OCI-LY3 (cell line): ENCODE measurements around the gene TMEM167A.
A peak's percentile ranks its signal among the peaks of the same experiment; 100 is the strongest.
"Not testable (repeated sequence)": the region's sequence is repeated elsewhere in the genome, so short reads cannot be mapped to it uniquely, and the experiment has no call there.

ENCODE experiments used
- H2AFZ ChIP-seq: fragments of 200-600, 300-600 bp; shearing (Covaris generic); 2 replicates; pipeline ENCODE4 v1.6.0; 2014; ENCODE audit warnings: antibody characterized with exemption, low read depth, low read length
- H3K27ac ChIP-seq: fragments of 200-600, 300-600 bp; sonication (generic); 2 replicates; pipeline ENCODE4 v1.5.1; 2014; ENCODE audit warnings: mild to moderate bottlenecking, low read length, moderate library complexity, mixed read lengths
- H3K27me3 ChIP-seq: fragments of 200-600, 300-600 bp; sonication (generic); 2 replicates; pipeline ENCODE4 v1.6.1; 2014; ENCODE audit warnings: low read depth, low read length, mixed read lengths
- H3K36me3 ChIP-seq: fragments of 200-600, 300-600 bp; sonication (generic); replicated peaks from 2 replicates; pipeline ENCODE3; 2014; ENCODE audit warnings: low read depth, low read length, mixed read lengths
- H3K4me1 ChIP-seq: fragments of 300-600, 200-600 bp; sonication (generic); 2 replicates; pipeline ENCODE4 v1.6.1; 2014; ENCODE audit warnings: low read length, mixed read lengths
- H3K4me2 ChIP-seq: fragments of 200-600, 300-600 bp; sonication (generic); 2 replicates; pipeline ENCODE4 v1.6.1; 2014; ENCODE audit warnings: low read length, mixed read lengths
- H3K4me3 ChIP-seq: fragments of 300-600, 200-600 bp; sonication (generic); 2 replicates; pipeline ENCODE4 v1.5.1; 2014; ENCODE audit warnings: antibody characterized with exemption, mild to moderate bottlenecking, low read length, moderate library complexity
- H3K79me2 ChIP-seq: fragments of 300-600, 200-600 bp; shearing (Covaris generic); 2 replicates; pipeline ENCODE4 v1.6.1; 2014; ENCODE audit warnings: mild to moderate bottlenecking, low read length, mixed read lengths
- H3K9ac ChIP-seq: fragments of 300-600, 200-600 bp; shearing (Covaris generic); 2 replicates; pipeline ENCODE4 v1.6.0; 2014; ENCODE audit warnings: mild to moderate bottlenecking, low read length, moderate library complexity
- H3K9me3 ChIP-seq: fragments of 200-600, 300-600 bp; shearing (Covaris generic); 2 replicates; pipeline ENCODE4 v1.6.1; 2014; ENCODE audit warnings: low read length, mixed read lengths; ENCODE audit not compliant: insufficient read depth
- H4K20me1 ChIP-seq: fragments of 200-600, 300-600 bp; sonication (generic); 2 replicates; pipeline ENCODE4 v1.6.1; 2016; ENCODE audit warnings: low read length, mixed read lengths; ENCODE audit not compliant: insufficient read depth
- EZH2phosphoT487 ChIP-seq: fragments of 200-600 bp; shearing (Covaris generic); IDR thresholded peaks from 2 replicates; pipeline ENCODE4 v1.6.1; 2018; ENCODE audit warnings: antibody characterized with exemption, mixed run types, low read depth
- TF ChIP-seq, protein P1 (sequence below): fragments of 200-600, 300-600 bp; sonication (generic); IDR thresholded peaks from 2 replicates; pipeline ENCODE4 v1.5.1; 2014; ENCODE audit warnings: antibody characterized with exemption, low read length, low read depth

TMEM167A gene

DNA sequence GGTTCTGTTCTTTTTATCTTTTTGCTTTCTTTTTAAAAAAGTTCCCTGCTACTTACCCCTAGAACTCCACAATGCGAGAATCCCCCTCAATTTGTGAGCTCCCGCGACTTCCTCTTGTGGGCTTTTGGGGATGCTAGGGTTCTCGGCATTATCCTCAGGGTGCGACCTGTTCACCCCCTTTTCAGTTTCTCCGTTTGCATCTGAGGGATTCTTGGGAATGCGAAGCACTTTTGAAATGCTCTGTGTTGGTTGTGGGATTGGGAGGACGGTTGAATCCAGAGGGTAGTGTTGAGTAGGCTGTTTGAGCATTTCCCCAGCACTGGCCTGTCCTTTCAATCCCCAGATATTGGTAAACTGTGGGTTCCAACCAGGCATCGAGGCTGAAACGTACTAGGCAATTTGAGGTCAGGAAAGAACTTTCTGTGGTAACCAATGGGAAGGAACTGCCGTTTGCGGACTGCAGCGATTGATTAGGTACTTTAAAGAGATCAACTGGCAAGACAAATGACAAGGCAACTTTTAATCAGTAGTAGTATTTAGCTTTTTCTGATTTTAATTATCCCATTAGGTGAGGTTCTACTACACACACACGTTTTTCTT lies 568 bp upstream of the TMEM167A start:
- 0 out of 2 replicates have a peak, but pooled peaks cover 6% of the 10 kb centered on the region for H4K20me1 ChIP-seq
- H3K79me2 ChIP-seq, result peaks cover 59% of the 10 kb centered on the region
- peak overlapping the region; percentile 63 for H3K4me2 ChIP-seq
- no peaks in the 10 kb centered on the region for H3K27me3 ChIP-seq
- no peaks in the 10 kb centered on the region for H3K9me3 ChIP-seq
- TF ChIP-seq EZH2phosphoT487, result no peak
- TF ChIP-seq, protein P1, sequence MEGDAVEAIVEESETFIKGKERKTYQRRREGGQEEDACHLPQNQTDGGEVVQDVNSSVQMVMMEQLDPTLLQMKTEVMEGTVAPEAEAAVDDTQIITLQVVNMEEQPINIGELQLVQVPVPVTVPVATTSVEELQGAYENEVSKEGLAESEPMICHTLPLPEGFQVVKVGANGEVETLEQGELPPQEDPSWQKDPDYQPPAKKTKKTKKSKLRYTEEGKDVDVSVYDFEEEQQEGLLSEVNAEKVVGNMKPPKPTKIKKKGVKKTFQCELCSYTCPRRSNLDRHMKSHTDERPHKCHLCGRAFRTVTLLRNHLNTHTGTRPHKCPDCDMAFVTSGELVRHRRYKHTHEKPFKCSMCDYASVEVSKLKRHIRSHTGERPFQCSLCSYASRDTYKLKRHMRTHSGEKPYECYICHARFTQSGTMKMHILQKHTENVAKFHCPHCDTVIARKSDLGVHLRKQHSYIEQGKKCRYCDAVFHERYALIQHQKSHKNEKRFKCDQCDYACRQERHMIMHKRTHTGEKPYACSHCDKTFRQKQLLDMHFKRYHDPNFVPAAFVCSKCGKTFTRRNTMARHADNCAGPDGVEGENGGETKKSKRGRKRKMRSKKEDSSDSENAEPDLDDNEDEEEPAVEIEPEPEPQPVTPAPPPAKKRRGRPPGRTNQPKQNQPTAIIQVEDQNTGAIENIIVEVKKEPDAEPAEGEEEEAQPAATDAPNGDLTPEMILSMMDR, result no peak
- peaks cover 15% of the 10 kb centered on the region; the same call in 1 of the 2 replicates for H3K4me1 ChIP-seq
- peak overlapping the region; percentile 91 for H2AFZ ChIP-seq
- H3K9ac ChIP-seq, result peak overlapping the region; percentile 94
- H3K36me3 ChIP-seq, result peaks cover 11% of the 10 kb centered on the region
- peak overlapping the region; percentile 95 for H3K4me3 ChIP-seq
- H3K27ac ChIP-seq, result peak overlapping the region; percentile 72

DNA sequence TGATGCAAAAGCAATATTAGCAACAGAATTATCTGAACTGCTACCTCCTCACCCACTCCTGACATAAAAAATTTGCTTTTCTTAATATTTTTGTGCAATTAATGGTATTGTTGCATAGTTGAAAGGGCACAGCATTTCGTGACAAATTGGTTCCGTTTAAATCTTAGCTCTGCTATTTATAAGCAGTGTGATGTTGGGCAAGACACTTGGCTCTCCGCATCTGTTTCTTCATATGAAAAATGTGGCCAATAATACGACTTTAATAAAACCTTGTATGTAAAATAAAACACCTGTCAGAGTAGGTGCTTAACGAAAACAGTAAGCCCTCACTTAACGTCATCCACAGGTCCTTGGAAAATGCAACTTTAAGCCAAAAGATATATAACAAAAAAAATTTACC lies 4.2 kb downstream of the TMEM167A start:
- Histone ChIP-seq H3K27ac (no peak overlapping the region), H4K20me1 (0 out of 2 replicates have a peak, but pooled peaks cover 9% of the 10 kb centered on the region), H3K9me3 (no peaks in the 10 kb centered on the region), H3K27me3 (no peaks in the 10 kb centered on the region), H3K4me3 (no peak overlapping the region), H3K9ac (no peak overlapping the region), H3K4me1 (peaks cover 7% of the 10 kb centered on the region; the same call in 1 of the 2 replicates), H2AFZ (no peak overlapping the region), H3K36me3 (peaks cover 15% of the 10 kb centered on the region), H3K79me2 (peaks cover 97% of the 10 kb centered on the region), H3K4me2 (no peak overlapping the region)
- TF ChIP-seq, protein P1, result no peak
- TF ChIP-seq EZH2phosphoT487, result no peak

DNA sequence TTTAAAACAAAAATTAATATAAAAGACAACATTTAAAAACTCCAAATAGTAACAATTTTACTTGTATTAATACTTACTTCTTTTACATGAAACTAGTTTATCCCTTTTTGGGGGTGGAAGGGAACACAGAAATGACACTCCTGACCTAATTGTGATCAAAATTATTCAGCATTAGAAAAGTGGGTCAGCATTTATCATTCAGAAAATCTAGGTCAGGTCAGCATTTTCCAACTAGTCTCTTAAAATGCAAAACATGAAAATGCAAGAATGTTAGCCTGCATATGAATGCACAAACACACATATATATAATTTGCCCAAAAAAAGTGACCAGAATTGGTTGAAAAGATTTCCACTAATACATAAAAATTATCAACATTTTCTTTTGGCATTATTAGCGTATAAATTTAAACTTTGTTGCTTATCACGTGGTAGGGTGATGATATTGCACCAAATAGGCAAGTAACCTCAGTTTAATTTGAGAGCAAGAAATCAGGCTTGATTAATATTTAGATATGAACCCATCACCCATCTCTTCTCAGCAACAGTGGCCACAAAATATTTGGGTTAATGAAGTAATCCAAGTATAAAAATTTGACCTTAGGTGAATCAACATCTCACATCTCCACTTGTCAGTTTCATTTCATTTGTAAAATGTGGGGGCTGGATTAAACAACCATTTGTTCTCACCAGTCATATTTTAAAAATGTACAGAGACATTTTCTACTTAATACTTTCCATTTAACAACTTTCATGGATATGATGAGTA lies 5.7 kb downstream of the TMEM167A start:
- Histone ChIP-seq H3K36me3 (peaks cover 15% of the 10 kb centered on the region), H3K9me3 (no peaks in the 10 kb centered on the region), H3K79me2 (peaks cover 100% of the 10 kb centered on the region), H2AFZ (no peak overlapping the region), H3K27me3 (no peaks in the 10 kb centered on the region), H3K27ac (no peak overlapping the region), H3K9ac (no peak overlapping the region), H4K20me1 (0 out of 2 replicates have a peak, but pooled peaks cover 9% of the 10 kb centered on the region), H3K4me3 (no peak overlapping the region), H3K4me2 (no peak overlapping the region), H3K4me1 (peaks cover 7% of the 10 kb centered on the region; the same call in 1 of the 2 replicates)
- no peak for TF ChIP-seq EZH2phosphoT487

DNA sequence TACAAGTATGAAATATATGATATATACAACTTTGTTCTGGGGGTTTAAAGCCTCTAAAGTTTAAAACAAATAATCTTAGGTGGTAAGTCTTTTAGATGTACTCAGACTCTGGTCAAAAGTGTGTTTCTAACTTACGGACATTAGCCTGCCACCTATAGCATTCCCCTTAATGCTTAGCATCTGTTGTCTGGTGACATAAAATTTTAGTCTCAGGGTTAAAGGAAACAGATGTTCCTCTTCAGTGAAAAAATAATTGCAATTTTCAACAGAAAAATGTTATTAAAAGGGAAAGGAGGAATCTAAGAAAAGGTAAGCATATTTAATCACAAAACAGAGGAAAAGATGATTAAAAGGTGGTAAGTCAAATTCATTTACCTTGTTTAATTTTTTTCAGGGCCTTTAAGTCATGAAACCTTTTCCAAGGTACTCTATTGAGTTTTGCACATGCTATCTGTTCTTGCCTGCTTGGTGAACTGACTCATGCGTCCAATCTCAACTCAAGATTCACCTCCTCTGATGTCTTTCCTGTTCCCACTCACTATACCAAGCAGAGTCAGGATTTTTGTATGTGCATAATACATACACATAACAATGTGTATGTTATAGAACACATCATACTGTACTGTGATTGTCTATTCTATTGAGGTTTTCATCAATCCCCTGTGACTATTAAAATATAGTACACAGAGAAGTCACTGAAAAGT lies 7.9 kb downstream of the TMEM167A start:
- Histone ChIP-seq H3K4me1 (no peaks in the 10 kb centered on the region), H3K9ac (no peak overlapping the region), H3K27me3 (no peaks in the 10 kb centered on the region), H3K4me3 (no peak overlapping the region), H3K36me3 (peaks cover 12% of the 10 kb centered on the region), H3K27ac (no peak overlapping the region), H4K20me1 (0 out of 2 replicates have a peak, but pooled peaks cover 9% of the 10 kb centered on the region), H3K9me3 (no peaks in the 10 kb centered on the region), H2AFZ (no peak overlapping the region), H3K4me2 (no peak overlapping the region), H3K79me2 (peaks cover 97% of the 10 kb centered on the region)
- no peak for TF ChIP-seq EZH2phosphoT487
- TF ChIP-seq, protein P1, result no peak

DNA sequence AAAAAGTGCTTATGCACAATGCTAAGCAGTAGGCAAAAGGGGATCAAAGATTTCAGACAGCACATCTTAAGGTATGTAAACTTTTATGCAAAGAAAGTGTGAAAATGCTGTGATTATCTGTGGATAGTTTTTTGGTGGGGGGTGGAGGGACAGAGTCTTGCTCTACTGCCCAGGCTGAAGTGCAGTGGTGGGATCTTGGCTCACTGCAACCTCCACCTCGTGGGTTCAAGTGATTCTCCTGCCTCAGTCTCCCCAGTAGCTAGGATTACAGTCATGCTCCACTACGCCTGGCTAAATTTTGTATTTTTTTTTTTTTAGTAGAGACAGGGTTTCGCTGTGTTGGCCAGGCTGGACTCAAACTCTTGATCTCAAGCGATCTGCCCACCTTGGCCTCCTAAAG lies 9.8 kb downstream of the TMEM167A start:
- H4K20me1 ChIP-seq, H3K9me3 ChIP-seq, H3K36me3 ChIP-seq, H3K27me3 ChIP-seq, H3K4me2 ChIP-seq, H3K27ac ChIP-seq, H3K4me3 ChIP-seq, H3K9ac ChIP-seq, H3K4me1 ChIP-seq, H2AFZ ChIP-seq: not testable (repeated sequence)
- H3K79me2 ChIP-seq, result peaks cover 91% of the 10 kb centered on the region
